ENCODE data around the gene PDCD1. TPM values are rescaled to one million over a fixed set of nuclear protein-coding genes. Genes with fewer than 3 reads are reported as not detected.

Gene PDCD1
- total and polyA plus RNA-seq, 2 donors = 12.7 to 16.0 TPM

GRCh38 chr2:241868661-241869081, 10.0 kb upstream of the PDCD1 start:
- WGBS = 7% methylated on average over 15 of the region's 15 CpGs
- Histone ChIP-seq H3K27ac (ENCODE audit: low read depth in 1 of 2, low read length in 1 of 2) (peak overlapping the region; percentile 90 to 97), H3K36me3 (ENCODE audit: control insufficient read depth in 2 of 2, insufficient read depth in 2 of 2, low read length in 1 of 2) (no peaks in the 10 kb centered on the region), H3K4me1 (ENCODE audit: control insufficient read depth in 2 of 2, insufficient read depth in 2 of 2, low read length in 2 of 2) (peaks cover 64 to 90% of the 10 kb centered on the region in 2 donors), H3K27me3 (ENCODE audit: control insufficient read depth in 2 of 2, insufficient read depth in 1 of 2, low read length in 1 of 2) (peaks cover 0 to 11% of the 10 kb centered on the region in 2 donors), H3K4me3 (ENCODE audit: low read length in 2 of 2) (no peak overlapping the region), H3K9me3 (ENCODE audit: control insufficient read depth in 2 of 2, insufficient read depth in 1 of 2, low read length in 1 of 2) (peaks cover 0 to 4% of the 10 kb centered on the region in 2 donors)
- DNase-seq (ENCODE audit: low read depth in 6 of 9, low spot score in 9 of 9) = peak in 2 of 9 donors; percentile 44 to 75

GRCh38 chr2:241867776-241868420, 9.2 kb upstream of the PDCD1 start:
- H3K4me1 ChIP-seq (ENCODE audit: control insufficient read depth in 2 of 2, insufficient read depth in 2 of 2, low read length in 2 of 2) = peaks cover 71 to 96% of the 10 kb centered on the region in 2 donors
- 8% methylated on average over 19 of the region's 19 CpGs for WGBS
- DNase-seq (ENCODE audit: low read depth in 6 of 9, low spot score in 9 of 9) = peak in 4 of 9 donors; percentile 73 to 92 (median 81)
- peaks cover 0 to 19% of the 10 kb centered on the region in 2 donors for H3K27me3 ChIP-seq (ENCODE audit: control insufficient read depth in 2 of 2, insufficient read depth in 1 of 2, low read length in 1 of 2)
- peak overlapping the region in 1 of 2 donors; percentile 1 for H3K4me3 ChIP-seq (ENCODE audit: low read length in 2 of 2)
- H3K27ac ChIP-seq (ENCODE audit: low read depth in 1 of 2, low read length in 1 of 2) = peak overlapping the region; percentile 90 to 97
- H3K36me3 ChIP-seq (ENCODE audit: control insufficient read depth in 2 of 2, insufficient read depth in 2 of 2, low read length in 1 of 2) = no peaks in the 10 kb centered on the region
- peaks cover 0 to 7% of the 10 kb centered on the region in 2 donors for H3K9me3 ChIP-seq (ENCODE audit: control insufficient read depth in 2 of 2, insufficient read depth in 1 of 2, low read length in 1 of 2)

- peak in 2 of 9 donors; percentile 46 to 62 for DNase-seq (ENCODE audit: low read depth in 6 of 9, low spot score in 9 of 9)
- Histone ChIP-seq H3K9me3 (ENCODE audit: control insufficient read depth in 2 of 2, insufficient read depth in 1 of 2, low read length in 1 of 2) (peaks cover 0 to 7% of the 10 kb centered on the region in 2 donors), H3K4me1 (ENCODE audit: control insufficient read depth in 2 of 2, insufficient read depth in 2 of 2, low read length in 2 of 2) (peaks cover 76 to 96% of the 10 kb centered on the region in 2 donors), H3K27ac (ENCODE audit: low read depth in 1 of 2, low read length in 1 of 2) (peak overlapping the region; percentile 90 to 97), H3K36me3 (ENCODE audit: control insufficient read depth in 2 of 2, insufficient read depth in 2 of 2, low read length in 1 of 2) (no peaks in the 10 kb centered on the region), H3K4me3 (ENCODE audit: low read length in 2 of 2) (peak overlapping the region; percentile 14 to 15), H3K27me3 (ENCODE audit: control insufficient read depth in 2 of 2, insufficient read depth in 1 of 2, low read length in 1 of 2) (peaks cover 0 to 19% of the 10 kb centered on the region in 2 donors)
- WGBS = 25% methylated on average over 33 of the region's 33 CpGs
Observed at GRCh38 chr2:241866790-241867645, 8.3 kb upstream of the PDCD1 start.

- H3K4me3 ChIP-seq (ENCODE audit: low read length in 2 of 2) = peak overlapping the region; percentile 14 to 15
- peaks cover 0 to 7% of the 10 kb centered on the region in 2 donors for H3K9me3 ChIP-seq (ENCODE audit: control insufficient read depth in 2 of 2, insufficient read depth in 1 of 2, low read length in 1 of 2)
- peak in 2 of 9 donors; percentile 51 to 64 for DNase-seq (ENCODE audit: low read depth in 6 of 9, low spot score in 9 of 9)
- peak overlapping the region; percentile 68 to 97 for H3K27ac ChIP-seq (ENCODE audit: low read depth in 1 of 2, low read length in 1 of 2)
- H3K36me3 ChIP-seq (ENCODE audit: control insufficient read depth in 2 of 2, insufficient read depth in 2 of 2, low read length in 1 of 2) = no peaks in the 10 kb centered on the region
- WGBS = 26% methylated on average over 31 of the region's 31 CpGs
- H3K27me3 ChIP-seq (ENCODE audit: control insufficient read depth in 2 of 2, insufficient read depth in 1 of 2, low read length in 1 of 2) = peaks cover 0 to 19% of the 10 kb centered on the region in 2 donors
- H3K4me1 ChIP-seq (ENCODE audit: control insufficient read depth in 2 of 2, insufficient read depth in 2 of 2, low read length in 2 of 2) = peaks cover 74 to 95% of the 10 kb centered on the region in 2 donors
Observed at GRCh38 chr2:241865957-241866789, 7.5 kb upstream of the PDCD1 start.

GRCh38 chr2:241865416-241865956, 6.8 kb upstream of the PDCD1 start:
- Histone ChIP-seq H3K27ac (ENCODE audit: low read depth in 1 of 2, low read length in 1 of 2) (peak overlapping the region in 1 of 2 donors; percentile 6), H3K27me3 (ENCODE audit: control insufficient read depth in 2 of 2, insufficient read depth in 1 of 2, low read length in 1 of 2) (peaks cover 0 to 19% of the 10 kb centered on the region in 2 donors), H3K4me1 (ENCODE audit: control insufficient read depth in 2 of 2, insufficient read depth in 2 of 2, low read length in 2 of 2) (peaks cover 72 to 95% of the 10 kb centered on the region in 2 donors), H3K4me3 (ENCODE audit: low read length in 2 of 2) (no peak overlapping the region), H3K36me3 (ENCODE audit: control insufficient read depth in 2 of 2, insufficient read depth in 2 of 2, low read length in 1 of 2) (no peaks in the 10 kb centered on the region), H3K9me3 (ENCODE audit: control insufficient read depth in 2 of 2, insufficient read depth in 1 of 2, low read length in 1 of 2) (peaks cover 0 to 7% of the 10 kb centered on the region in 2 donors)
- WGBS = 89% methylated on average over 3 of the region's 3 CpGs
- DNase-seq (ENCODE audit: low read depth in 6 of 9, low spot score in 9 of 9) = peak in 1 of 9 donors; percentile 33

- 96% methylated on average over 5 of the region's 5 CpGs for WGBS
- Histone ChIP-seq H3K9me3 (ENCODE audit: control insufficient read depth in 2 of 2, insufficient read depth in 1 of 2, low read length in 1 of 2) (peaks cover 0 to 7% of the 10 kb centered on the region in 2 donors), H3K4me1 (ENCODE audit: control insufficient read depth in 2 of 2, insufficient read depth in 2 of 2, low read length in 2 of 2) (peaks cover 71 to 95% of the 10 kb centered on the region in 2 donors), H3K27me3 (ENCODE audit: control insufficient read depth in 2 of 2, insufficient read depth in 1 of 2, low read length in 1 of 2) (peaks cover 0 to 19% of the 10 kb centered on the region in 2 donors), H3K27ac (ENCODE audit: low read depth in 1 of 2, low read length in 1 of 2) (no peak overlapping the region), H3K4me3 (ENCODE audit: low read length in 2 of 2) (no peak overlapping the region), H3K36me3 (ENCODE audit: control insufficient read depth in 2 of 2, insufficient read depth in 2 of 2, low read length in 1 of 2) (no peaks in the 10 kb centered on the region)
- no peak for DNase-seq (ENCODE audit: low read depth in 6 of 9, low spot score in 9 of 9)
Observed at GRCh38 chr2:241864850-241865213, 6.1 kb upstream of the PDCD1 start.

- DNase-seq (ENCODE audit: low read depth in 6 of 9, low spot score in 9 of 9) = peak in 1 of 9 donors; percentile 31
- peaks cover 0 to 7% of the 10 kb centered on the region in 2 donors for H3K9me3 ChIP-seq (ENCODE audit: control insufficient read depth in 2 of 2, insufficient read depth in 1 of 2, low read length in 1 of 2)
- peak overlapping the region in 1 of 2 donors; percentile 5 for H3K27ac ChIP-seq (ENCODE audit: low read depth in 1 of 2, low read length in 1 of 2)
- H3K4me1 ChIP-seq (ENCODE audit: control insufficient read depth in 2 of 2, insufficient read depth in 2 of 2, low read length in 2 of 2) = peaks cover 71 to 95% of the 10 kb centered on the region in 2 donors
- WGBS = 76% methylated on average over 2 of the region's 2 CpGs
- H3K27me3 ChIP-seq (ENCODE audit: control insufficient read depth in 2 of 2, insufficient read depth in 1 of 2, low read length in 1 of 2) = peaks cover 0 to 19% of the 10 kb centered on the region in 2 donors
- no peak overlapping the region for H3K4me3 ChIP-seq (ENCODE audit: low read length in 2 of 2)
- no peaks in the 10 kb centered on the region for H3K36me3 ChIP-seq (ENCODE audit: control insufficient read depth in 2 of 2, insufficient read depth in 2 of 2, low read length in 1 of 2)
Observed at GRCh38 chr2:241864168-241864849, 5.6 kb upstream of the PDCD1 start.

GRCh38 chr2:241863536-241863954, 4.9 kb upstream of the PDCD1 start:
- H3K4me3 ChIP-seq (ENCODE audit: low read length in 2 of 2) = no peak overlapping the region
- H3K4me1 ChIP-seq (ENCODE audit: control insufficient read depth in 2 of 2, insufficient read depth in 2 of 2, low read length in 2 of 2) = peaks cover 74 to 94% of the 10 kb centered on the region in 2 donors
- H3K36me3 ChIP-seq (ENCODE audit: control insufficient read depth in 2 of 2, insufficient read depth in 2 of 2, low read length in 1 of 2) = no peaks in the 10 kb centered on the region
- peaks cover 0 to 7% of the 10 kb centered on the region in 2 donors for H3K9me3 ChIP-seq (ENCODE audit: control insufficient read depth in 2 of 2, insufficient read depth in 1 of 2, low read length in 1 of 2)
- peaks cover 0 to 19% of the 10 kb centered on the region in 2 donors for H3K27me3 ChIP-seq (ENCODE audit: control insufficient read depth in 2 of 2, insufficient read depth in 1 of 2, low read length in 1 of 2)
- peak in 1 of 9 donors; percentile 57 for DNase-seq (ENCODE audit: low read depth in 6 of 9, low spot score in 9 of 9)
- 20% methylated on average over 29 of the region's 29 CpGs for WGBS
- H3K27ac ChIP-seq (ENCODE audit: low read depth in 1 of 2, low read length in 1 of 2) = peak overlapping the region; percentile 26 to 55

Data from thymus (tissue), 11 donors.